ENCODE results near the gene UTS2R.
"Not testable (repeated sequence)": the region's sequence is repeated elsewhere in the genome, so short reads cannot be mapped to it uniquely, and the experiment has no call there.

The UTS2R gene

GRCh38 chr17:82334622-82335394 is 36.8 kb upstream of the UTS2R start:
- DNase-seq = no peak

- no peak for DNase-seq
Measured at GRCh38 chr17:82338858-82339633, 32.5 kb upstream of the UTS2R start.

GRCh38 chr17:82339634-82340580 is 31.7 kb upstream of the UTS2R start:
- no peak for DNase-seq

- DNase-seq = no peak
Measured at GRCh38 chr17:82342361-82343079, 29.0 kb upstream of the UTS2R start.

GRCh38 chr17:82343560-82343959 is 28.0 kb upstream of the UTS2R start:
- no peak for DNase-seq

GRCh38 chr17:82344175-82344907 is 27.2 kb upstream of the UTS2R start:
- DNase-seq = no peak

GRCh38 chr17:82345151-82345976 is 26.2 kb upstream of the UTS2R start:
- no peak for DNase-seq

- DNase-seq = no peak
Measured at GRCh38 chr17:82346342-82347300, 24.9 kb upstream of the UTS2R start.

- not testable (repeated sequence) for DNase-seq
Measured at GRCh38 chr17:82347994-82348393, 23.6 kb upstream of the UTS2R start.

GRCh38 chr17:82348434-82348833 is 23.1 kb upstream of the UTS2R start:
- DNase-seq = no peak

GRCh38 chr17:82348866-82349265 is 22.7 kb upstream of the UTS2R start:
- DNase-seq = no peak

- no peak for DNase-seq
Measured at GRCh38 chr17:82349287-82349701, 22.3 kb upstream of the UTS2R start.

GRCh38 chr17:82350182-82351030 is 21.2 kb upstream of the UTS2R start:
- DNase-seq = no peak

GRCh38 chr17:82351254-82351712 is 20.3 kb upstream of the UTS2R start:
- DNase-seq = no peak

- peak; percentile 83 for DNase-seq
Measured at GRCh38 chr17:82351713-82352488, 19.7 kb upstream of the UTS2R start.

- DNase-seq = no peak
Measured at GRCh38 chr17:82353484-82353883, 18.1 kb upstream of the UTS2R start.

GRCh38 chr17:82354804-82355308 is 16.7 kb upstream of the UTS2R start:
- no peak for DNase-seq
